G401 (cell line): ENCODE data around the gene GPR150. TPM values are rescaled to one million over a fixed set of nuclear protein-coding genes. Genes with fewer than 3 reads are reported as not detected.

Experiments used
- DNase-seq: peaks from one replicate; pipeline ENCODE4 v3.0.0-alpha.2; 2015; ENCODE audit warnings: low spot score
- in situ Hi-C: cut with HindIII; loops from 2 replicates; pipeline ENCODE4 v1.10.0; 2016; ENCODE audit warnings: low sequenced_read_pairs, mixed read lengths
- total RNA-seq: library from RNA; depleted of rRNA; stranded (reverse); fragments of >200 nt; shearing (Covaris generic); gene quantifications from 2 replicates; pipeline ENCODE4 v1.2.3, GENCODE V29; 2014

The GPR150 gene
- total RNA-seq, 1 experiment from 2014 or later: not detected

DNA sequence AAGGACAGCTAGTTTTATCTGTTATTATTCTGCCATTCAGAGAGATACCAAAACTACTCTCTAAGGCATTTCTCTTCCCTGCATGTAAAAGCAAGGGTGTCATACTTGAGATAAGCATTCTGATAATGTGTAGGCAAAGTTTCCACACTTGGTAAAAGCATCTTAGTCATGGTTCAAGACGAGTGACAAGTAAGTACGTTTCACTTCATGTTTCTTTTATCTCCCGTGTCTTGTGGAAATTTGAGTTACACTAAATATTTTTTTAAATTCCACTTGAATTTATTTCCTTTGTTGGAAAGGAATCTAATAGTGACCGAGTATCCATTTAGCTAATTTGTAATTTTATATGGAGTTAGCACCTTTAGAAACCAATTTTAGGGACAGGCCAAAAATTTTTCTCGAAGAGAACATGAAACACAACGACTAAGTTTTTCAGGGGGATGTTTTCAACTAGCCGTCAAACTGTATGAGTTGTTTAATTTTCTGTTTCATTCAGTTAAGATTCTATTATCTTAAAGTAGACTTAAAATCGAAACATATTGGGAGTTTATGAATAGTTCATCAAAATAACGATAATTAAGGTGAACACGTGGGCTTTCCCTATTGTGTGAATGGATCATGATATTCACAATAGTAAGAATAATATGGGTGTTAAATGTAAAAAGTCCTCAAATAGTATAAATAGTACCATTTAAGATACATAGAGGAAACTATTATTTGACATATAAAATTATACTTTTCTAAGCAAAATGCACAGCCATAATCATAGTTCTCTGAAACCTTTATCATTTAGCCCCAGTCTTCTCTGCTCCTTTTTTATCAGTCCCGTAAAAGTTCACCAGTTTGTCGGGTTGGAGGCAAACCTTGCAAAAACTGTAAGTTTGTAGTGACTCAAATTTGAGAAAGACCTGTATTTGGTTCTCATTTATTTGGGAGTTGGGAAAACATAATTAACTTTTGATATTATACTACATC is 28.3 kb downstream of the GPR150 start:
- in situ Hi-C loops: no loop called here
- peak; percentile 26 for DNase-seq

DNA sequence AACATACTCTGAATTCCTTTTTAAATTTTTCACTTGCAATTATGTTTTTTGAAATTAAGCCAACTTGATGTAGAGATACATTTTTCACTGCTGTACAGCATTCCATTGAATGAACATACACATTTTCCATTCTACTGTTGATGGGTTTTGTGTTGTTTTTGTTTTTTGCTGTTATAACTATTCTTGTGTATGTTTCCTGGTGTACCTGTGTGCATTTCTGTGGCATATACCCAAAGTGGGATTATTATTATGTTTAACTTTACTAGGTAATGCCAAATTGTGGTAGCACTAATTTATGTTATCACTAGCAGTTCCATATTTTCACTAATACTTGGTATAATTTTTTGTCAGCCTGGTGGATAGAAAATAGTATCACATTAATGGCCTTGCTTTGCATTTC is 29.4 kb downstream of the GPR150 start:
- in situ Hi-C loops: no loop called here
- no peak for DNase-seq

DNA sequence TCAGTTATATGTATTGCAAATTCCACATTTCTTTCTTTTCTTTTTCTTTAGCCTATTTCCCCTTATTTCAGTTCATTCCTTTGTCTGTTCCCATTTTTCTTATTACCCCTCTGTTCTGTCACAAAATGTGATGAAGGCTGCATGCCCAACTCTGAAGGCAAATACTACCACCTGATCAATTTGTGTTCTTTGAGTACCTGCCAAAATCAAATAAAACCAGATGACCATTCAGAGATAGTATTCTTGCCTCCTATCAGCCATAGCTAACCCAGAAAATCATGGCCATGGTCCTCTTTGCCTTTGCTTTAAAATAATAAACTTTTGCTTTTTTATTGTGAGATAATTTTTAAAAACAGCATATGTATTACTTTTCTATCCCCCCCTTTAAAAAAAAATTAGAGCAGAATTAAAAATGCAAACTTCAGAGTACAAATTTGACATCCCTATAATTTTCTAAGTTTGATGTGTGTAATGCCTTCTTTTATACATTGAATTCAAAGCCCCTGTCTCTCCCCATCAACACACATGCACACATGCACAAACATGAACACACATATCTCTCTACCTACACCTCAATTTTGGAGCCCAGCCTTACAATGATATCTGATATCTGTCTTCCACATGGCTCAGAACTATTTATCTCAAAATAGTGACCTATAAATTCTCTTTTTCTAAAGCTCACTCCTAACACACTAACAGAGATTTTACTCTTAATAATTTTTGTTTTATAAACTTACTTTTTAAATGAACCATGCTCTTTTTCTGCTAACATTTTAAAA is 30.1 kb downstream of the GPR150 start:
- no peak for DNase-seq
- in situ Hi-C loops: no loop called here

DNA sequence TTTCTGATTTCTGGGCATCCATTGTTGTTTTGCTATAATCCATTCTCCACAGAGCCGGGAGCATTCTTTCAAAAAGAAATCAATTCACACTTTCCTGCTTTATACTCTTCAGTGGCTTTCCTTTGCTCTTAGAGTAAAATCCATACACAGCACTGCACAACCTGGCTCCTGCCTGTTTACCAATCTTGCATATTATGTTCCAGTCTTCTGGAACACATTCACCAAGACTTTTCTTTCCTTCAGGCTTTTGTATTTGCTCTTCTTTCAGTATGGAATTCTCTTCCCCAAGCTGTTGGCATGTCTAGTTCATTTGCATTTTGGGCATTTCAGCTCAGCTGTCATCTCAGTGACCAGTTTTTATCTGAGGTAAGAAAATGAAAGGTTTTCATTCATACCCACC is 33.0 kb downstream of the GPR150 start:
- in situ Hi-C loops: no loop called here
- DNase-seq: no peak

DNA sequence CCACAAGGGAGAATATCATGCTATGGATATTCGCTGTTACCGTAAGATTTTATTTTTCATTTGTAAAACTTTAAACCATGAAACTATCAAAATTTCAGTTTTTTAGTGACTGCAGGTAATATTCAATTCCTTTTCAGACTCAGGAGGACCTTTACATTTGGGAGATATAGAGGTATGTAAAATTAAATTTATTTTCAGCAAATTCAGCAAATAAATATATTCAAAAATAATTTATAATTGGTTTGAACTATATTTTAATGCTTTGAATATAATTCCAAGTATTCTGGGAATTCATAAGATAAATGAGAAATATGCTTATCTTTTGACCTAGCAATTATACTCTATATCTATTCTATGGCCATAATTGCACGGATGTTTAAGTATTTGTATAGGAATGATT is 34.3 kb downstream of the GPR150 start:
- in situ Hi-C loops: no loop called here
- DNase-seq: no peak

DNA sequence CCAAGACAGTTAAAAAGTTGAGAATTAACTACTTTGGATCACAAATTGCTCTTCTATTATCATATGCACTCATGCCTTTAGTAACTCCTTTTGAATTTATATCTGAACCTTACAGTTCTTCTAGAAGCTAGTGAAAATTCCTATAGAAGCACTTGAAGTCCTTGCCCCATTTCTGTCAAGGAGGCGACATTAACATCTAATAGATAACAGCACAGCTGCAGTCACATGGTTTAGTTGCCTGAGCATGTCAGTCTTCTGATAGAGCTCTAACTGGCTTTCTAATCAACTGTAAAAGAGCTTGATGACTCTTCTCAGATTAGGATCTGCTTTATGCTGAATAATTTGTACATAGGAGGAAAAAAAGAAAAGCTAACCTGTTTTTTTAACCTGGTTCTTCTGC is 35.7 kb downstream of the GPR150 start:
- no peak for DNase-seq
- in situ Hi-C loops: no loop called here

DNA sequence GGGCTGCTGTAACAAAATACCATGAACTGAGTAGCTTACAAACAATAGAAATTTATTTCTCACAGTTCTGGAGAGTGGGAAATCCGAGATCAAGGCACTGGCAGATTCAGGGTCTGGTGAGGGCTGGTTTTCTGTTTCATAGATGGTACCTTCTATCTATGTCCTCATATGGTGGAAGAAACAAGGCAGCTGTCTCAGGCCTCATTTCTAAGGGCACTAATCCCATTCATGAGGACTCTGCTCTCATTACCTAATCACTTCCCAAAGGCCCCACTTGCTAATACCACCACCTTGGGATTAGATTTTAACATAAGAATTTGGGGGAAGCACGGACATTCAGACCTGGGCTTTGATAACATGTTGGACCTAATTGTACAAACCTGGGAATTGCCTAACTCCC is 40.2 kb downstream of the GPR150 start:
- in situ Hi-C loops: no loop called here
- DNase-seq: no peak

DNA sequence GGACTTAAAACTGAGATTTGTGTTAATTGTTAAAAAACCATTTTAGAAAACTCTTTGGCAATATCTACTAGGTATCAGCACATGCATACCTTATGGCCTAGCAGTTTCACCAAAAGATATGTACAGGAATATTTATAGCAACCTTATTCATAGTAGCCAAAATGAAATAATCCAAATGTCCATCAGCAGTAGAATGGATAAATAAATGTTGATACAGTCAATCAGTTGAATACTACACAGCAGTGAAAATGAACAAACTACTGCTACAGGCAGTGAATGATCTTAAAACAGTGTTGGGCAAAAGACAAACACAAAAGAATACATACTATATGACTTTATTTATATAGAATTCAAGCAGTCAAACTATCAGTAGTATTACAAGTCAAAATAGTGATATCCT is 43.1 kb downstream of the GPR150 start:
- no peak for DNase-seq
- in situ Hi-C loops: no loop called here

DNA sequence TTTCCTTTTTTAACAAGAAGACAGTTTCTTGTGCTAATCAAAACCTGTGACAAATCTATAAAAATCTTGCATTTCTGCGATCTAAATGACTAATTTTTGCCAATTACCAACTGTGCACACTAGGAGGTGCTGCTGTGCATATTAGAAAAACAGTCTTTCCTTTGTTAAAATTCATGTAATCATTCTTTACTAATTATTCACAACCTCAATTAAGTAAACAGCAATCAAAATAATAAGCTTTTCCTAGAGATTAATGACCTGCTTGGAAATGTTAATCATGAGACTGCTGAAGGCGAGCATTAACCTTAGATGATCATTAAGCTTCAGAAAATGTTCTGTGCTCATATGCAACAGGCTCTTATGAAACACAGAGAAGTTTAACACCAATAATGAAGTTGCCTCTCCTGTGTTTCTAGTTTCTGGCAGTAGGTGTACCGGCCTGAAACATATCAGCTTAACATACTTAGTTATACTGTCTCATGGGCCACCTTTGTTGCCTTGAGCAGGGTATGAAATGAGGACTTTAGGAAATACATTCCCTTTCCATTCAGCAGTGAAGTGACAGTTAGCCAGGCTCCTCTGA is 44.4 kb downstream of the GPR150 start:
- in situ Hi-C loops: no loop called here
- DNase-seq: peak; percentile 57

DNA sequence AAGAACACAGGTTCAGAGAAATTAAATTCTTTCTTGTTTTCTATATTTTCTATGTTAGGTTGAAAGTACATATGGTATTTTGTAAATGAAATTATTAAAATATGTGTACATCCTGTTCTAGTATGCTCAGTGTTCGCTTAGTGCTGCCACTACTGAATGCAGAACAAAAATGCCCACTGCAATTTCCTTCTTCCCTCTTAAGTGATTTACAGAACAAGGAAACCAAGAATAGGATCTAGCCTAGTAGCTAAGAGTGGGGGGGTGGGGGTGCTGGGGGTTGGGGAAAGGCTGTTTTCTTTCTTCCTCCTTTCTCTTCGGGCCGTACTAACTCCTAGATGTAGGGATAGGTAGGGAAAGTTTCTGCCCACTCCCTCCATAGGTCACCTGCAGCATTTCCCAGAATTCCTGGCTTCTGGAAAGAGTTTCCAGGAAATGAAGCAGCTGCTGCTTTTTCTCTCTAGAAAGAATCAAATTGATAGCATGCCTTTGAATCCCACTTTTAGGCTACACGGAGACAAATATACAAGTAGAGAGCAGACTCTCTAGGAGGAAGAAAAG is 47.3 kb downstream of the GPR150 start:
- in situ Hi-C loops: no loop called here
- DNase-seq: no peak

DNA sequence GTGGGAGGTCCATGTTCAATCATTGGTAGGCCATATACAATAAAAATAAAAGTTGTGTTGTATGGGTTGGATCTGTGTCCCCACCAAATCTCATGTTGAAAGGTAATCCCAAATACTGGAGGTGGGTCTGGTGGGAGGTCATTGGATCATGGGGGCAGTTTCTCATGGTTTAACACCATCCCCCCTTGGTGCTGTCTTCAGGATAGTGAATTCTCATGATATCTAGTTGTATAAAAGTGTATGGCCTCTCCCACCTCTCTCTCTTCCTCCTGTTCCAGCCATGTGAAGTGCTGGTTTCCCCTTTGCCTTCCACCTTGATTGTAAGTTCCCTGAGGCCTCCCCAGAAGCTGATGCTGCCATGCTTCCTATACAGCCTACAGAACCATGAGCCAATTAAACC is 47.8 kb downstream of the GPR150 start:
- DNase-seq: no peak
- in situ Hi-C loops: no loop called here

DNA sequence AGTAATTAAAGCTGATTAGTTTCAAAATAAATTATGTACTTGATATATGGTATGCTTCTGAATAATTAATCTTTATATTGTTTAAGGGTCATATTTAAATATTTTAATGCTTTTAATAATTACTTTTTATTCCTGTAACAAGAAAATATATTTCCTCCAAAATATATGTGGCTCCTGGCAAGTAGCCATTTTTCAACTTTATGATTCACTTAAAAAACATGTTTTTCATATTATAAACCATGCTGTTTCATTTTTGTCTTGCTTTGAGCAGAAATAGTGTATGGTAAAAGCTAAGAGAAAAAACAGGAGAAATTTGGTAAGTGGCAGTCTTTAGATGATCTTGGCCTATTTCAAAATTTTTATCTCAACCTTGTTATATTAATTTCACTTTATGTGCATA is 48.3 kb downstream of the GPR150 start:
- in situ Hi-C loops: no loop called here
- no peak for DNase-seq

DNA sequence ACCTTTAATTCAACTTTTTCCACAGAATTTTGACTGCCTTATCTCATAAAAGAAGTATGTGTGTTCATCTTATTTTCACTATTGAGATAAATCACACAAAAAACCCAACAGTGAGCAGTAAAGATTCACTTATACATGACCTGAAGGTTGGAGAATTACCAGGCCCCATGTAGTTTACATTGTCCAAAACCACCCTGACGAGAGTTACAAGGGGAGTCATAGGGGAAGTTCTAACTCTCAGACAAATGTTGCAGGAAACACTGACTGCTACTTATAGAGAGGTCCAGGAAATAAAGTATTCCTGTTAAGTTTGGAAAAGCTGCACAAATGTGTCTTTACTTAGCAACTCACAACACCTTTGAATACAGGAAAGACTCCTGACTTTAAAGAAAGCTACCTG is 48.8 kb downstream of the GPR150 start:
- in situ Hi-C loops: no loop called here
- no peak for DNase-seq

DNA sequence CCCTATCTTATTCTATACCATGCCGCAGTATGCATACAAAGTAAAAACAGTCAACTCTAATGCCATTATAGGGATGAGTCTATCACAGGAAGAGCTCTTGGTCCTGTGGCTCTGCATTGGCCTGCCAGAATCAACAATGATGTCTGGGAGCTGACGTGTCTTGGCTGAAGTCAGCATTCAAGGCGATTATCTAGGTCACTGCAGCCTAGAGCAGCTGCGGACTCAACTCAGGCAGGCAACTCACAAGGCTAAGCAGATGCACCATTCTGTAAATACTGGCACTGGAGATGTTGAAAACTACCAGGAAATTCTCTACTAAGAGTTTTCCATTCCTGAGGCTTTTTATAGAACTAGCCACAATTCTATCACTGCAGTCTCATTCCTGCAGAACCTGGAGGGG is 49.7 kb downstream of the GPR150 start:
- in situ Hi-C loops: no loop called here
- DNase-seq: peak; percentile 98

DNA sequence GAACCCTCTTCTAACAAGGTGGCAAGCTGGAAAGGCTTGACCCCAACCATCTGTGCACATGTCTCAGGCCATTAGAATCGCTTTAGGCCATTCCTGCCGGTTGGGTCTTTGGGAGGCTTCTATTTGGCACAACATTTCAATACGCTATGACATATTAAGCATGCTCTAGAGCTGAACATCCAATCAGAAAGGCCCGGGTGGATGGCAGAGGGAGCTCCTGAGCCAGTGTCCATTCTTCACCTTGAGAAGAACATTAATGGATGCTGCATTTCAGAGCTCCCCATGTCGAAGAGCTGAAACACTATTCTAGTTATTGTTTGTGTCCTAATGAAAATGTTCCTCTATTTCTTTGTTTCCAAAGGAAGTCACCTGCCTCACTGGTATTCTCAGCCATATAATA is 50.1 kb downstream of the GPR150 start:
- in situ Hi-C loops: no loop called here
- DNase-seq: no peak

DNA sequence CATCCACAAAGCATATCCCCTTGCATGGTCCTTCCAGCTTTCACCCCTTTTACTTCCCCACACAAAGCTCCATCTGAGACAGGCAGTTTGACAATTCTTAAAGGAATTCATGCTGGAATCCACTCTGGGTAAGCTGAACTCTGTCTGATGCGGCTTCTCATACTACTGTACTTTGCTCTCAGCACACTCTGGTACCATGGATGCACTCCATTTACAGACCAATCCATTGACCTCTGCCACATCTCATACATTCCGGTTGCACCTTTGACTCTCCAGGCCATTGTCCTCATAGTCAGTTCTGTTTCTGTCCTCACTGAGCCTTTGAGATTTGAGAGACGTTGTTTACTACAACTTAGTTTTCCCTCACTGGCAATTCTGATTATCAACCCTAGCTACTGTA is 50.7 kb downstream of the GPR150 start:
- no peak for DNase-seq
- in situ Hi-C loops: no loop called here
